Adrenal gland (tissue), 12 donors: Measurements from ENCODE around the gene GSTA1. TPM values are rescaled to one million over a fixed set of nuclear protein-coding genes. Genes with fewer than 3 reads are reported as not detected.
"Not testable (repeated sequence)": the region's sequence is repeated elsewhere in the genome, so short reads cannot be mapped to it uniquely, and the experiment has no call there.

Experiments used
- DNase-seq, 7 donors: peaks; one replicate each; pipeline ENCODE4 v3.0.0-alpha.2; 2019 to 2020
- H3K27ac ChIP-seq, 5 donors: fragments of 200-600 bp; sonication (generic) in 4 of 5; 1 replicate in 3 of 5; 2 replicates in 2 of 5; pipeline versions ENCODE4 v1.5.1 to v1.8.0; 2016 to 2020; ENCODE audit warnings: mild to moderate bottlenecking in 1 of 5
- H3K27me3 ChIP-seq: fragments of 200-600 bp; 2 replicates; pipeline ENCODE4 v1.8.0; 2021
- H3K36me3 ChIP-seq, 2 donors: fragments of 200-600 bp; replicated peaks in 1 of 2; 1 replicate in 1 of 2; 2 replicates in 1 of 2; pipeline versions ENCODE4 v1.5.1 to v1.8.0; 2018 to 2022
- H3K4me1 ChIP-seq, 2 donors: fragments of 200-600 bp; replicated peaks in 1 of 2; 1 replicate in 1 of 2; 2 replicates in 1 of 2; pipeline versions ENCODE4 v1.5.1 to v1.8.0; 2018 to 2021
- H3K4me3 ChIP-seq, 4 donors: fragments of 200-600 bp; sonication (generic) in 3 of 4; one replicate each; pipeline ENCODE4 v1.5.1; 2016 to 2018
- H3K9me3 ChIP-seq, 3 donors: fragments of 200-600 bp; sonication (generic) in 1 of 3; replicated peaks in 1 of 3; 1 replicate in 2 of 3; 2 replicates in 1 of 3; pipeline versions ENCODE4 v1.5.1 to v1.8.0; 2016 to 2021
- POLR2A ChIP-seq, 2 donors: fragments of 450-650 bp; IDR thresholded peaks; one replicate each; pipeline ENCODE4 v1.6.1; 2017; ENCODE audit warnings: antibody characterized with exemption in 2 of 2, mild to moderate bottlenecking in 2 of 2, moderate library complexity in 1 of 2
- WGBS, 4 donors: extraction: QIAGEN DNeasy Blood & Tissue Kit in 2 of 4; methylation state at CpG; one replicate each; pipeline versions ENCODE4 v1.1.5 to v1.1.7; 2013 to 2017; 5-methylcytosine and 5-hydroxymethylcytosine counted together
- intact Hi-C, 2 donors: fragments of 100-400 bp; cut with DNase I; formaldehyde crosslinking; loops; one replicate each; pipeline versions ENCODE4 v1.14.1 to v1.15.0; 2022 to 2023
- polyA plus RNA-seq, 3 donors: library from polyadenylated mRNA; stranded (reverse); fragments of 200-250 nt in 2 of 3; fragments of 350-450 nt in 1 of 3; fragmentation: Illumina TruSeq in 1 of 3; extraction: RNeasy Lipid Tissue Mini Kit (QIAGEN cat#74804) in 1 of 3; gene quantifications; one replicate each; pipeline ENCODE4 v1.2.3, GENCODE V29; 2013 to 2014
- total RNA-seq, 9 donors: library from RNA; depleted of rRNA in 4 of 9; stranded (reverse); fragments of >200 nt in 4 of 9; fragments of 120-200 nt in 1 of 9; fragmentation: NEBNext Ultra II Directional in 1 of 9; extraction: Animal tissue kit (Norgen Biotek cat#: 25700) in 1 of 9; gene quantifications; one replicate each; pipeline versions ENCODE4 v1.1.0 to v1.2.4, GENCODE V29; 2013 to 2023
- TF ChIP-seq, protein P1 (sequence below), 6 experiments: fragments of 450-650 bp in 4 of 6; fragments of 200-600 bp in 2 of 6; sonication (generic) in 1 of 6; IDR thresholded peaks; 1 replicate in 5 of 6; 2 replicates in 1 of 6; pipeline versions ENCODE4 v1.5.1 to v1.8.0; 2016 to 2021; ENCODE audit warnings: antibody characterized with exemption in 6 of 6, mild to moderate bottlenecking in 2 of 6, moderate library complexity in 1 of 6
- donor health status: healthy with polysubstance abuse.
- donor health status: Bipolar disorder and iron deficiency.
- donor health status: DM: yes; HTN: yes; CAD: no.
- donor health status: DM: no; HTN: no; CAD: no.
- donor health status: DM: no; HTN: no; CAD: no.
- donor health status: DM: yes; HTN: yes; CAD: no.

Gene GSTA1
- total and polyA plus RNA-seq, 12 donors, result 118 to 5,177 (median 860) TPM

DNA sequence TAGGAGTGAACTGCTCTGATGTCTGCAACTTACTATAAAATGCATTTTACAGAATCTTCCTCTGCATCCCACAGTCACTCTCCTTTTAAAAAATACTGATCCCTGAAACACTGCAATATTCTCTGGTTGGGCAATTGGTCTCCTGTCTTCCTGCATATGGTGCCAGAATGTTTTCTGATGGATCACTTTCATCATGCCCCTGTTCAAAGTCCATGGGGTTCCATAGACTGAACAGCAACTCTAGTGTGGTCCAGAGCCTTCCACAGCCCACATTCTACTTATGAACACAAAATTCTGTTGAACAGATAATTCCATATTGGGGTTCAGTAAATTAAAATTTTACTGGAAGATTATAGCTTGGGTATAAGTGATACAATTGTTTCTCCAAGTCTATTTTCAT is 51.3 kb downstream of the GSTA1 start:
- no peak overlapping the region for H3K27ac ChIP-seq
- no peaks in the 10 kb centered on the region for H3K9me3 ChIP-seq
- H3K27me3 ChIP-seq, result no peaks in the 10 kb centered on the region
- no peaks in the 10 kb centered on the region for H3K36me3 ChIP-seq
- intact Hi-C loops, result no loop called here
- no peak overlapping the region for H3K4me3 ChIP-seq
- TF ChIP-seq, protein P1, sequence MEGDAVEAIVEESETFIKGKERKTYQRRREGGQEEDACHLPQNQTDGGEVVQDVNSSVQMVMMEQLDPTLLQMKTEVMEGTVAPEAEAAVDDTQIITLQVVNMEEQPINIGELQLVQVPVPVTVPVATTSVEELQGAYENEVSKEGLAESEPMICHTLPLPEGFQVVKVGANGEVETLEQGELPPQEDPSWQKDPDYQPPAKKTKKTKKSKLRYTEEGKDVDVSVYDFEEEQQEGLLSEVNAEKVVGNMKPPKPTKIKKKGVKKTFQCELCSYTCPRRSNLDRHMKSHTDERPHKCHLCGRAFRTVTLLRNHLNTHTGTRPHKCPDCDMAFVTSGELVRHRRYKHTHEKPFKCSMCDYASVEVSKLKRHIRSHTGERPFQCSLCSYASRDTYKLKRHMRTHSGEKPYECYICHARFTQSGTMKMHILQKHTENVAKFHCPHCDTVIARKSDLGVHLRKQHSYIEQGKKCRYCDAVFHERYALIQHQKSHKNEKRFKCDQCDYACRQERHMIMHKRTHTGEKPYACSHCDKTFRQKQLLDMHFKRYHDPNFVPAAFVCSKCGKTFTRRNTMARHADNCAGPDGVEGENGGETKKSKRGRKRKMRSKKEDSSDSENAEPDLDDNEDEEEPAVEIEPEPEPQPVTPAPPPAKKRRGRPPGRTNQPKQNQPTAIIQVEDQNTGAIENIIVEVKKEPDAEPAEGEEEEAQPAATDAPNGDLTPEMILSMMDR (IDR thresholded peaks at IDR 0.05), result no peak
- TF ChIP-seq POLR2A (IDR thresholded peaks at IDR 0.05), result no peak
- H3K4me1 ChIP-seq, result no peaks in the 10 kb centered on the region
- no peak for DNase-seq

DNA sequence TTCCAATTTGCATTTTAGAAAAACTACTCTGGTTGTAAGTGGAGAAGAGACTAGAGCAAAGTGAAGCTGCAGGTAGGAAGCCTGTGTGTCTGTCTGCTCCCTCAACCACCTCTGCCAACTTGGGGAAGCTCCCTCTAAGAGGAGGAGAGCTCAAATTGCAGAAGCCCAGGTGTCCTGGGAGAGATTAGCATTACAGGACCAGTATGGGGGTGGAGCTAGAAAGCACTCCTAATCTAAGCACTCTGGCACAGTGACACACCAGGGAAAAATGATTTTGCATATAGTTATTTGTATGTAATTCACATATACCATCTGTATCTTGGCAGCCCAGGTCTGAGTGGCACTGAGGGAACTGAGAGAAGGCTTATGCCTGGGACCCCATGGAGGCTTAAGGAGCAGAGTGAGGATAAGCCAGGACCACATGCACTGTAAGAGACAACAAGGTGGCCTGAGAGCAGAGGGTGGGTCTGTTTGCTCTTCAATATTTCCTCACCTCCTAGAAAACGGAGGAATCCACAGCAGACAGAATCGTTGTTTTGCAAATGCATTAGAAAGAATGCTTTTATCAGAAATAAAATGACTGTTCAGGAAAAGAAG is 54.0 kb downstream of the GSTA1 start:
- H3K27me3 ChIP-seq, result no peaks in the 10 kb centered on the region
- H3K9me3 ChIP-seq, result no peaks in the 10 kb centered on the region
- DNase-seq, result no peak
- 77 to 81% (median 79%) methylated on average over 2 of the region's 2 CpGs for WGBS, 4 donors
- no peaks in the 10 kb centered on the region for H3K36me3 ChIP-seq
- H3K4me3 ChIP-seq, result no peak overlapping the region
- no peak for TF ChIP-seq POLR2A (IDR thresholded peaks at IDR 0.05)
- TF ChIP-seq, protein P1 (IDR thresholded peaks at IDR 0.05), result no peak
- H3K4me1 ChIP-seq, result peaks cover 17% of the 10 kb centered on the region in 2 donors
- intact Hi-C loops, result no loop called here
- H3K27ac ChIP-seq, result no peak overlapping the region

DNA sequence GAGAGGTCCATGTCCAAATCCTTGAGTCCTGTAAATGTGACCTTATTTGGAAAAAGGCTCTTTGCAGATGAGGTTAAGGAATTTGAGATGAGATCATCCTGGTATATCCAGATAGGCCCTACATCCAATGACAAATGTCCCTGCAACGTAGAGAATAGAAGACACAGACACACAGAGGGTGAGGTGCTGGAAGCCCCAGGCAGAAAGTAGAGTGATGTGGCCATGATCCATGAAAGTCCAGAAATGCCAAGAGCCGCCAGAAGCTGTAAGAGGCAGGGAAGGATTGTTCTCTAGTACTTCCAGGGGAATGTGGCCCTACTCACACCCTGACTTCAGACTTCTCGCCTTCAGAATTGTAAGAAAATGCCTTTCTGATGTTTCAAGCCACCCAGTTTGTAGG is 56.3 kb downstream of the GSTA1 start:
- peak in 1 of 2 donors; percentile 8 for TF ChIP-seq POLR2A (IDR thresholded peaks at IDR 0.05)
- DNase-seq, H3K27me3 ChIP-seq, H3K36me3 ChIP-seq, intact Hi-C loops, H3K4me3 ChIP-seq, H3K9me3 ChIP-seq: not testable (repeated sequence)
- 56 to 67% (median 62%) methylated on average over 3 of the region's 3 CpGs for WGBS, 4 donors
- Histone ChIP-seq H3K4me1 (peaks cover 17% of the 10 kb centered on the region in 2 donors), H3K27ac (peak overlapping the region in 4 of 5 donors; percentile 26 to 78 (median 58))

DNA sequence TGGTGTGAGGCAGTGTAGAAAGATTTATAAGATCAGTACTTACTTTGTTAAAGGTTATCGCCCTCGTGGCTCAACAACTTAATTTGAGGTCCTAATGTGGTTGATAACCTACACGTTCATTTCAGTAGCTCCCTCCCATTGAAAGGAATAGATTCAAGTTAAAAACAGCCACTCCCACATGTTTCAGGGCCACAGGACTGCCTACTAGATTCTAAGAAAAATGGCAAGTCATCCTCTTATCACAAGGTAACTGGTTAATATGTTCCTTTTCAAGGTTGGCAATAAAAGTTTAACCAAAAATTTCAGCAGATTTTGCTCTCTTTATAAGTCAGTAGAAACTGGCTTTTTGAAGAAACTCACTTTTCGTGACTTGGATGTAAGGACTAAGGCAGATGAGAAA is 57.4 kb downstream of the GSTA1 start:
- no peak overlapping the region for H3K4me3 ChIP-seq
- WGBS, 4 donors, result 33 to 41% (median 39%) methylated on average over 4 of the region's 4 CpGs
- no peaks in the 10 kb centered on the region for H3K36me3 ChIP-seq
- TF ChIP-seq, protein P1 (IDR thresholded peaks at IDR 0.05), result no peak
- TF ChIP-seq POLR2A (IDR thresholded peaks at IDR 0.05), result peak in 1 of 2 donors; percentile 19
- intact Hi-C loops, result no loop called here
- no peaks in the 10 kb centered on the region for H3K27me3 ChIP-seq
- no peaks in the 10 kb centered on the region for H3K9me3 ChIP-seq
- DNase-seq, result peak in 1 of 7 donors; percentile 32
- peaks cover 17% of the 10 kb centered on the region in 2 donors for H3K4me1 ChIP-seq
- H3K27ac ChIP-seq, result peak overlapping the region; percentile 23 to 78 (median 73)

DNA sequence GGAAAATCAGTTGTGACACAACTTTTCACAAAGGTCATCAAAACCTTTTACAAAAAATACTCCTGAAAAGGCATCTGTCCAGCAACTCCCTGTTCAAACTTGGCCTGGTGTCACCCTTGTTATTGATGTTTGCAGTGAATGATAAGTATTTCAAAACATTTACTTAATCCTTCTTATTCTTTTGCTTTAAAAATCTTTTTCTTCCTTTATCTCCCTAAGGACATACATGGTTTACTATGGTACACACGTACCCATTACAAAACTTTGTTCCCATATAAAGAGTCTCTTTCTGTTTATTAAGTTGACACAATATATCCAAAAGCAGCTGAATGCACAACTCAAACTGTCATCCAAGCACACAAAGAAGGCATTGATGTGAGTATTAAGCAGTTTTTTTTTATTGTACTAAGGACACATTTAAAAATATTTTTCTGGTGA is 57.8 kb downstream of the GSTA1 start:
- H3K4me3 ChIP-seq, result no peak overlapping the region
- intact Hi-C loops, result no loop called here
- H3K4me1 ChIP-seq, result peaks cover 17% of the 10 kb centered on the region in 2 donors
- 35 to 54% (median 48%) methylated on average over 1 of the region's 1 CpG for WGBS, 4 donors
- H3K27me3 ChIP-seq, result no peaks in the 10 kb centered on the region
- H3K9me3 ChIP-seq, result no peaks in the 10 kb centered on the region
- TF ChIP-seq POLR2A (IDR thresholded peaks at IDR 0.05), result no peak
- TF ChIP-seq, protein P1 (IDR thresholded peaks at IDR 0.05), result no peak
- no peaks in the 10 kb centered on the region for H3K36me3 ChIP-seq
- peak overlapping the region; percentile 23 to 78 (median 73) for H3K27ac ChIP-seq
- no peak for DNase-seq
